HG03342 (cell line): ENCODE measurements around the gene SFRP5.

Experiments
- ATAC-seq: cut with Tn5 transposase; IDR thresholded peaks from one replicate; pipeline ENCODE4 v1.9.1; 2021; ENCODE audit warnings: mild to moderate bottlenecking, moderate library complexity; ENCODE audit not compliant: unreplicated experiment

Gene SFRP5, protein sequence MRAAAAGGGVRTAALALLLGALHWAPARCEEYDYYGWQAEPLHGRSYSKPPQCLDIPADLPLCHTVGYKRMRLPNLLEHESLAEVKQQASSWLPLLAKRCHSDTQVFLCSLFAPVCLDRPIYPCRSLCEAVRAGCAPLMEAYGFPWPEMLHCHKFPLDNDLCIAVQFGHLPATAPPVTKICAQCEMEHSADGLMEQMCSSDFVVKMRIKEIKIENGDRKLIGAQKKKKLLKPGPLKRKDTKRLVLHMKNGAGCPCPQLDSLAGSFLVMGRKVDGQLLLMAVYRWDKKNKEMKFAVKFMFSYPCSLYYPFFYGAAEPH

GRCh38 chr10:97771913-97772823 is at the start of gene SFRP5:
Gene SFRP5, minus strand, starts transcription at chr10:97771999. Its CDS starts 166 bp downstream, at chr10:97771833.
- no peak for ATAC-seq

GRCh38 chr10:97820096-97820704 is 48.4 kb upstream of the SFRP5 start:
- ATAC-seq, result no peak

DNA sequence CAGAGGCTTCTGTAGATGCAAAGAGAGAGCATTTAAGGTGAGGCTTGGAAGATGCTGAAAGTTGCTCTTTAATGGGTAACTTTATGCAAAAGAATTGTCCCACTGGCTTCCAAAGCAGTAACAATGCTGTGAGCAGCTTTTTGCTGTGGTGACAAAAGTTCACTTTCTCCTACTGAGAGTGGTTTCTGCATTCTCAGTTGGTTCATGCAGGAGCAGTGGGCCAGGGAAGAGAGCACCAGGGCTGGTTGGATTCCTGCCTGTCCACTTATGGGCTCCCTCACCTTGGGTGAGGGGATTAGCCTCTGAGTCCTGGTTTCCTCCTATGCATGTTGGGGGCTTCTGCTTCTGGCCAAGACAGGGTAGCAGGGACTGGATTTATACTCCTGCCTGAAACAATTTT is 46.8 kb upstream of the SFRP5 start:
- no peak for ATAC-seq

DNA sequence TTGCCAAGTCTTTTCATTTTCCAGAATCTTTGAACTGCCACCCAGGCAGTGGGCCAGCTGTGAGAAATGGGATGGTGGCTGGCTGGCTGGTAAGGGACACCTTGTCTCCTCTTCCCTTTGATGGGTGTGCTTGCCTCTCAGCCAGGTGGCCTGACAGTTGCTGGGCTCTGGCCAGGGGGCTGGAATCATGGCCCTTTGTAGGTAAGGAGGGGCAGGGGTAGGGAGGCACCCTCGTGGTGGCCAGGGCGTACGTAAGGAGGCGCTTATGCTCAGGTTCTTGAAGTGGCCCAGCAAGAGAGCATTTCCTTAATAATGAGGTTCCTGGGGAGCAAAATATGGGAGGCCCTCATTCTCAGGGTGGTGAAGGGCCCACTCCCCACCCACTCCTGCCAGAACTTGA is 44.8 kb upstream of the SFRP5 start:
- no peak for ATAC-seq

- ATAC-seq, result no peak
These were observed 43.2 kb upstream of the SFRP5 start for GRCh38 chr10:97814996-97815395.

DNA sequence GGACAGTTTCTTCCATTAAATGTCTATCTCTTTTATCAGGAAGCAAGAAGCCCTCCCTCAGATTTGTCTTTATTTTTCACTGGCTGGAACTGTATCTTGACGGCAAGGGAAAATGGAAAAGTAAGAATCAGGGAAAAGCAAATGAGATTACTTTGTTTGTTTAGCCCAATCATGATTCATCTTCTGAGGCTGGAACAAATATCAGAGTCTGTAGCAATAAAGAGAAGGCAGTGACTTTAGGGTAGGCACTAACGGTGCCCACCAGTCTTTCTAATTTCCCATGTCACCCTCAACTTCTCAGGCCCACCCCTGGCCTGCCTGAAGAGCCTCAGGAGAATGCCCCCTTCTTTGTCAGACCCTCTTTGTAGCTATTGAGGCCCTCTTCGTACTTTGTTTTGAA is 41.5 kb upstream of the SFRP5 start:
- no peak for ATAC-seq

DNA sequence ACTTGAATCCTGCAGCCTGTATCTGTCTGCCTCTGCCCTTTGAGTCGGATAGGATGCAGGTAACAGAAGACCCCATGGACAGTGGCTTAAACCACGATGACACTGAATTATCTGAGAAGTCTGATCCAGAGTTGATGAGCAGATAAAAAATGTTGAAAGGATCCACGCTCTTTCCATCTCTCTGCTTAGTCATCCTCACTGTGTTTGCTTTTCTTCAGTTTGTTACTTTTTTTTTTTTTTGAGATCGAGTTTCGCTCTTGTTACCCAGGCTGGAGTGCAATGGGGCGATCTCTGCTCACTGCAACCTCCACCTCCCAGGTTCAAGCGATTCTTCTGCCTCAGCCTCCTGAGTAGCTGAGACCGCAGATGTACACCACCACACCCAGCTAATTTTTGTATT is 40.9 kb upstream of the SFRP5 start:
- ATAC-seq, result no peak

DNA sequence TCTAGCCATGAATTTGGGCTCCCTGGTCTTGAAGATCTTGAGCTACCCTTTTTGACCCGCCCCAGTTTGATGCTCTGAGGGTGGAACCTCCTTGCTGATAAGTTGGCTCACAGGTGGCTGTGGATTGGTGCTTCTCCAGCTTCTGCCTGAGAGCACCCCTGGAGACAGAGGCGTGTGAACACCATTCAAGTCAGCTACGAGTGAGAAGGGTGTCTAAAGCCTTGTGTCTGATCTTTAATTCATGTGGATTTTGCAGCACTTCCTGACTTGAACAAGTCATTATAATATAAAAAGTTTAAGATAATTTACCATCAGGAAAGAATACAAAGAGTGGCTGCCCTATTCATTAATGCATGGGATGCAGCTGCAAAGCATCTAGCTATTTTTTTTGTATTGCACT is 40.2 kb upstream of the SFRP5 start:
- ATAC-seq, result no peak

GRCh38 chr10:97810446-97810845 is 38.6 kb upstream of the SFRP5 start:
- no peak for ATAC-seq

GRCh38 chr10:97805949-97806348 is 34.1 kb upstream of the SFRP5 start:
- no peak for ATAC-seq

- ATAC-seq, result no peak
These were observed 33.5 kb upstream of the SFRP5 start for GRCh38 chr10:97805096-97805884.

- no peak for ATAC-seq
These were observed 29.6 kb upstream of the SFRP5 start for GRCh38 chr10:97801422-97801821.

DNA sequence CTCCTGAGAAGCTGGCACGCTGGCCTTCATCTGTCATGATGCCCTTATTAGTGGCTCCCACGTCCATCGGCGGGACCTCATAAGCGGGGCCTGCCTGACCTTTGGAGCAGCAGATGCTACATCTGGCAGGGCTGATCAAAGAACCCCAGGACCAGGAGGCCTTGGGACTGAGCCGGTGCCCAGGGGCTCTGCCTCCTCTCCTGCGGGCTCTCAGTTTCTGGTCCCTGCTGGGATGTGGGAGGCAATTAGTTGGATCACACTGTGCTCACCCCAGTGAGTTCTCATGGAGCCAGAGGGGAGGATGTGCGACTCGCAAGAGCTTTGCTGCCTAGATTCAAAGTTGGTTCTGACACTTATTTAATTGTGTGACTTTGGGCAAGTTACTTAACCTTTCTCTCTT is 28.7 kb upstream of the SFRP5 start:
- no peak for ATAC-seq

GRCh38 chr10:97798958-97799610 is 27.3 kb upstream of the SFRP5 start:
- no peak for ATAC-seq

GRCh38 chr10:97796651-97797050 is 24.9 kb upstream of the SFRP5 start:
- no peak for ATAC-seq

DNA sequence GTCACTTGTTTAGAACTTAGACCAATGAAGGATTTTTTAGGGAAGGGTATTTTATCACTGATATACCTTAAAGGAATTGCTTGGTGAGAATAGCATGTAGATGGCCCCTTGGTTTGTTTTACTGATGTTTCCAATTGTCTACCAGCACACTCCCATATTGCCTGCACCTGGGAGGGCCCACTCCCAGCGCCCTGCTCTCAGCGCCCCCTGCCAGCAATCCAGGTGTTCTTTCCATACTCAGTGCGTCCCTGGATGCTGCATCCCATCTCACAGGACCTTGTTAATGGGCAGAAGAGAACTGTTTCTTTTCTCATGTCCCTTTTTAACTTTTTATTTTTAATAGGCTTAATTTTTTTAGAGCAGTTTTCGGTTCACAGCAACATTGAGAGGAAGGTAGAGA is 24.1 kb upstream of the SFRP5 start:
- ATAC-seq, result no peak

DNA sequence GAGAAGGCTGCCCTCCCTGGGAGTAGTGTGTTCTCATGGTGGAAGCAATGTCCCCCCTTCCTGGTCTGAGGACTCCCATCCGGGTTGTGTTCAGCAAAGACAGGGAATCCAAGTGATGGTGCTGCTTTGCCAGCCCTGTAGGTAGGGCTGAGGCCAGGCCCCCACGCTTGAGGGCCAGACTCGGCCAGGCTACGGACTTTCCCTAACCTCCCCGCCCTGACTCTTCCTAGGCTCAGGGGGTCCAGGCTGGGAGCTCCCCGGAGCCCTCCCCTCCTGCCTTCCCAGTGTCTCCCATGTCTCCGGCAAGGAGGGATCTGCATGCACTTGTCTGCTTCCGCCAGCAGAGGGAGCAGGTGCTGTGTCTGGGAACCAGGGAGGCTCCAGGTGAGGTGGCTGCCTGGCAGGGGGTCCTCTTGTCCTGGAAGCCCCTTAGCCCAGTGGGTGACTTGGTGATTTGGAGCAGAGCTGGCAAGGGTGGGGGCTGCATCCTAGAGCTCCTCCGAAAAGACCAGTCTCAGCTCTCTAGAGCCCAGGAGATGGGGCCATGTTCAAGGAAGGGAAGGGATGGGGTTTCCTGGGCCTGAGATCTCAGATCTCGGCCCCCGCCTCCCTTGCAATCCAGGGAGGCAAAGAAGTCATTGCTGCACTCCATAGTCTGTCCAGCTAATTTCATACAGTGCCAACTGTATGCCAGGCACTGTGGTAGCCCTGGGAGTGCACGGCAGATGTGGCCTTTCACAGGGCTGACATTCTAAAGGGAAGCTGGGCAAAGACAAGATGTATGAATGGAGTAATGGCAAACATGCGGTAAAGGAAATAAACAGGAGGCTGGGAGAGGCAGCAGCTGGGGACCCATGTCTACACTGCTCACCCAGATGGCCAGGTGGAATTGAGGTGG is 20.3 kb upstream of the SFRP5 start:
- peak; percentile 51 for ATAC-seq

GRCh38 chr10:97789770-97790397 is 18.1 kb upstream of the SFRP5 start:
- no peak for ATAC-seq
